ENCODE results near the gene PAXIP1. TPM values are rescaled to one million over a fixed set of nuclear protein-coding genes. Genes with fewer than 3 reads are reported as not detected.

PAXIP1 gene
- polyA plus RNA-seq, 4 donors, result 17.4 to 26.3 (median 22.9) TPM

DNA sequence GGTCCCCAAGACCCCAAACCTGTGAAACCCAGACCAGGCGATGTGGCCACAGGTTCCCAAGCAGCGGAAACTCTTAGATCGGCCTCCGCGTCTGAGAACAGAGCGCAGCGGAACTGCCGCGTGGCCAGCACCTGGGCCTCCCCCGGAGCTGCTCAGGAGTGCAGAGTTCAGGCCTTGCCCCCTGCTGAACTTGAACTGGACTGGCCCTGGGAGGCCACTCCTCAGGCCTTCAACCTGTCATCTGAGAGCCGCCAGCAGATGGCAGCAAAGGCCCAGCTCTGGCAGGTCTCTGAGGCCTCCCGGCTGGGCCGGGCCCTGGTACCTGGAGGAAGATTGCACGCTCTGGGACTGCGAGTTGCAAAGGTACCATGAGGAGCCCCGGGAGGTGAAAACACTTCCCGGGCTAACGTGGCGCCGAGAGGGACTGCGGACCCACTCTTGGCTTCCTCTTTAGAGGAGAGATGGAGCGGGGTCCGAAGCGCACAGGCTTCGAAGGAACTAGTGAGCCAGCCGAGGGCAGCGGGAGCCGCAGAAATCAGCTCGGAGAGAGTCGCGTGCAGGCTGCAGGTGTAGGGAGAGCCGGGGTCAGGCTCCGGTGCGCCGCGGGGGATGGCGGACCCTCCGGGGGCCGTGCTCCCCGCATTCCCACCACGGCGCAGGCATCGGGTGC lies 89.2 kb downstream of the PAXIP1 start:
- peak in 3 of 4 donors; percentile 64 to 73 (median 70) for DNase-seq (ENCODE audit: low read depth in 4 of 4, low spot score in 3 of 4)

DNA sequence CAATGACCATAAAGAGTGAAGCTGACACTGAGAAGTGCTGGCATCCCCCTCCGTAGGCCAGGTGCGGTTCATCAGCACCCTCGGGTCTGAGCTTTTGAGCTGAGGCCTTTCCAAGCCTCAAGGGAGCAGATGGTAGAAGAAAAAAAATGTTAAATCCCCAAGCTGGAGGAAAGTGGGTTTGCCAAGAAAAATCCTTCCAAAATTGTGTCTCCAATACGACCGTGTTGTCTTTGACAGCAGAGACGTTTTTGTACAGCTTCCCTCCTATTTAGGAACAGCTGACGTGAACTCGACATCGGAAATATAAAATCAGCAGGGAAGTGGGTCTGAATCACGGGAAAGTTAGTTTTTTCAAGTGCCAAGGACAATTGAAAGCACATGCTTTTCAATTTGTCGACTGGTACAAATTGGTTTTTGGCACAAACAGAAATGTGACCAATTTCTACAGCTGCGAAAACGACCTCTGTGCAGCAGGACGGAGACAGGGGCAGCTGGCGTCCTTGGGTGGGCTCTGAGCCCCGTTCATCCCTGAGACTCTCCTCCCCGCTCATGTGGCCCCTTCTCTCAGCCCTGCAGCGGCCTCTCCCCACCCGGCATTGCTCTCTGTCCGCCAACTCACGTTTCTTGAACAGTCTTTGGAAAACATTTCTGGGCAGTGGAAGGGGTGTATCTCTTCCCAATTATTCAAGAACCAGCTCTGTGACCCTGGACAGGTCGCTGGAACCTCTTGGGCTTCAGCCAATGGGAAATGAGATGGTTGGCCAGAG lies 89.9 kb downstream of the PAXIP1 start:
- no peak for DNase-seq (ENCODE audit: low read depth in 4 of 4, low spot score in 3 of 4)

DNA sequence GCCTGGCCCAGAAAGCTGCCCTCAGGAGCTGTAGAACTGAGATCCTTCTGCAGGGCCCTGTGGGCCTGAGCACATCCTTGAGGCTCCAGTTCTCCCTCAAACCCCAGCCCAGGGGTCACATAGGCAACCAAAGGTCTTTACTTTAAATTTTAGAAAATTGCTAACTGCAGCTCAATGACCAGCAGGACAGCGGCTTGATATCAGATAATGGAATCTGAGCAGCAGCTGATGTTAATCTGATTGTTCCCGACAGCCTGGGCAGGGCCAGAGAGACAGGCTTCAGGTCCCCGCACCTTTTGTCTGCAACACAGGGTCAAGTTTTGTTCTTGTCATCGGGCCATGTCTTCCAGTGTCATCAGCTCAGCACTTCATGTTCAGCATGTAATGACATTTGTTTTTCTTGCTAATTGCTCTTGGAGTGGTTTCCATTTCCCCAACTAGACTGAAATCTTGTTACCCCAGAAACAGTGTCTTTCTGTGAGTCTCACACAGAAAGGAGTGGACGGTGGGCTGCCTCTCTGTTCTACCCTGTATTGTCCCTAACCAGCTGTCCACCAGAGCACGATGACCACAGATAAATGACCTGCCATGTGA lies 91.0 kb downstream of the PAXIP1 start:
- no peak for DNase-seq (ENCODE audit: low read depth in 4 of 4, low spot score in 3 of 4)

DNA sequence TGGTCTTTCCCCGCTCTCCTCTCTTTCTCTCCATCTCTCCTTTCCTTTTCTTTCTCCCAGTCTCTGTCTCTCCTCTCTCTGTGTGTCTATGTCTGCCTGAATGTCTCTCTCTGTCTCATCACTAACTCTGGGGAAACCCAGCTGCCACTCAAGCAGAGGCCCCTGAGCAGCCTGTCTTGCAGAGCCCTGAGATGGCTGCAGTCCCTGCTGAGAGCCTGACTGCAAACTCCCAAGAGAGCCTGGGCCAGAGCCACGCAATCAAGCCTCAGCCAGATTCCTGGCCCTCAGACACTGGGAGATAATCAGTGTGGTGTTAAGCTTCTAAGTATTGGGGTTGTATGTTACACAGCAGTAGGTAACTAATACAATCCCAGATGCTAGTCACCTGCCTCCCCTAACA lies 91.5 kb downstream of the PAXIP1 start:
- no peak for DNase-seq (ENCODE audit: low read depth in 4 of 4, low spot score in 3 of 4)

DNA sequence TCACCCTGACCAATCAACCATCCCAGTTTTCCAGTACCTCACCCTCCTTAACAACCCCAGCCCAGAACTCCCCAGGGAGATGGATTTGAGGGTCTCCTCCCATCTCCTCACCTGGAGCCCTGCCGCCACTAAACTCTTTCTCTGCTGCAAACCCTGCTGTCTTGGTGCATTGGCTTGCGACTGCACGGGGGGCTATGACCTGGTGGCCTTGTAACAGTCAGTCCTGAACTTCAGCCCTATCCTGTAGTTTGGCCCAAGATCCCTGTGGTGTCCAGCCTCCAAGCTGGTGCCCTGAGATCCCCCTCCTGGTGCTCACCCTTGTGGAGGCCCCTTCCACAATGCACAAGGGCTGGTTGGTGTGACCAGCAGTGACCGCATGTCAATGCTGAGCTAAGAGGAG lies 91.9 kb downstream of the PAXIP1 start:
- DNase-seq (ENCODE audit: low read depth in 4 of 4, low spot score in 3 of 4), result no peak

DNA sequence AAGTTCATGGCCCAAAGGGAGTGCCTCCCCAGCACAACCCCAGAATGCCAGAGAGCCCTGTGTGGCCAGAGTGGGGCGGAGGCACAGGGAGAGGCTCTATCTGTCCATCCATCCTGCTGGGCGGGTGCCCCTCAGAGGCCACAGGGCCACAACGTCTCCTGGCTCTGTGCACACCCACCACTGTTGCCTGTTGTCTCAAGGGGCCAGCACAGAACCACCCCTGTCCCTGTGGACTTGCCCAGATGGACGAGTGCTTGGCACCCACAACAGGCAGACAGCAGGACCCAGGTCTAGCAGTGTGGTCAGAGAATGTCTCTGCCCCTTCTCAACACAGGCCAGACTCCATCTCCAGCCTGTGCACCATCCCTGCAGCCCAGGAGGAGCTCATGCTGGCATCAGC lies 92.8 kb downstream of the PAXIP1 start:
- no peak for DNase-seq (ENCODE audit: low read depth in 4 of 4, low spot score in 3 of 4)

DNA sequence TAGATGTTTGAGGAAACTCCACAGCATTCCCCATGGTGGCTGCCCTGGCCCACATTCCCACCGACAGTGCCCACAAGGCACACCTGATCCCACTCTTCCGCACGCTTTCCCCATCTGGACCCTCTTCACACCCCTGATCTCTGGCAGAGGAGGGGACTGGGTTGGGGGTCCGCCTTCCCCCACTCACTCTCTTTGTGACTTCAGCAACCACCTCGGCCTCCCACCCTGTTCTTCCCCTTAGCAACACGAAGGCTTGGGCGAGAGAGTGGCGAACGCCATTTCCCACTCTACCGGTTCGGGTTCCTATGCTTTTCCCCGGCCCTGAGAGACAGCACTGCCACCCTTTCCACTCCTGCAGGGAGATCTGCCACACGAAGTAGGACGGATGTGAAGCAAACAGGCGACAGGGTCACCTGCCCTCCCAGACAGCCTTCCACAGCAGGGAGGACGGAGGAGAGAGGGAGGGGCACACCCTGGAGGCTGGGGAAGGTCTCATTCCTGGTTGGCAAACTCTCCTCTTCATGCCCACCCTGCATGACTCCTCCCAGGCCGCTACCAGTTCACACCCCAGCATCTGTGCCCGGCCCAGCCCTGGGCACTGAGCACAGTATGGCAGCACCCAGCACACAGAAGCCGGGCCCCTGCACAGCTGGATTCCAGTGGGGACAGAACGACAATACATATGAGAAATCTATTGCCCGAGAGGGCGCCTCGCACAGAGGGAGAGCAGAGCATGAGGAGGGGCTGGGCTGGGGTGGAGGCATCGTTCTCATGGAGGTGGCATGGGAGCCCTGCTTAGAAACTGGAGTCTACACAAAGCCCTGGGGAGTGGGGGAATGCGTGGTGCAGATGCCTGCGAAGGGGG lies 93.5 kb downstream of the PAXIP1 start:
- DNase-seq (ENCODE audit: low read depth in 4 of 4, low spot score in 3 of 4), result no peak

DNA sequence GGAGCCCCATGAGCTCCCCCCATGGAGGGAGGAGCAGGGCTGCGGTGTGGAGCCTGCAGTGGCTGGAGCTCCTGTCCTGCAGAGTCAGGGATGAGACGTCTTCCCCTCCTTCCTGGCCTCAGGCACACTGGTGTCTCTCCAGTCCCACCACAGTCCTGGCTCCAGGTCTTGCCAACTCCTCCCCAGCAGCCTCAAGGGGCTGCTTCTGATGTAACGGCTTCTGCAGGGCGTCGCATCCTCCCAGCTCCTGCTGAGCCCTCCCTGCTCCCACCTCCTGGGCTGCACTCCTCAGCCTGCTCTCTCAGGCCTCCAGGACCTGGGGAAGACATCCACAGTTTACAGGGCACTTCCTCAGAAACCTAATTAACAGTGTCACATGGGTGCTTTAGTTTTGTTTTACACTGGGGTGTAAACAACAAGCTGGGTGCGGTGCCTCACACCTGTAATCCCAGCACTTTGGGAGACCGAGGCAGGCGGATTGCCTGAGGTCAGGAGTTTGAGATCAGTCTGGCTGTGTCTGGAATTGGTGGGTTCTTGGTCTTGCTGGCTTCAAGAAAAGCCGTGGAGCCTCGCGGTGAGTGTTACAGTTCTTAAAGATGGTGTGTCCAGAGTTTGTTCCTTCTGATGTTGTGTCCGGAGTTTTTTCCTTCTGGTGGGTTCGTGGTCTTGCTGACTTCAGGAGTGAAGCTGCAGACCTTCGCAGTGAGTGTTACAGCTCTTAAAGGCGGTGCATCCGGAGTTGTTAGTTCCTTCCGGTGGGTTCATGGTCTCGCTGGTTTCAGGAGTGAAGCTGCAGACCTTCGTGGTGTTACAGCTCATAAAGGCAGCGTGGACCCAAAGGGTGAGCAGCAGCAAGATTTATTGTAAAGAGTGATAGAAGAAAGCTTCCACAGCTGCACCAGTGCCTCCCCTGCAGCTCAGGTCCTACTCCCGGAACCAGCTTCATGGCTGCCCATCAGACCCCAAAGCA lies 95.0 kb downstream of the PAXIP1 start:
- no peak for DNase-seq (ENCODE audit: low read depth in 4 of 4, low spot score in 3 of 4)

DNA sequence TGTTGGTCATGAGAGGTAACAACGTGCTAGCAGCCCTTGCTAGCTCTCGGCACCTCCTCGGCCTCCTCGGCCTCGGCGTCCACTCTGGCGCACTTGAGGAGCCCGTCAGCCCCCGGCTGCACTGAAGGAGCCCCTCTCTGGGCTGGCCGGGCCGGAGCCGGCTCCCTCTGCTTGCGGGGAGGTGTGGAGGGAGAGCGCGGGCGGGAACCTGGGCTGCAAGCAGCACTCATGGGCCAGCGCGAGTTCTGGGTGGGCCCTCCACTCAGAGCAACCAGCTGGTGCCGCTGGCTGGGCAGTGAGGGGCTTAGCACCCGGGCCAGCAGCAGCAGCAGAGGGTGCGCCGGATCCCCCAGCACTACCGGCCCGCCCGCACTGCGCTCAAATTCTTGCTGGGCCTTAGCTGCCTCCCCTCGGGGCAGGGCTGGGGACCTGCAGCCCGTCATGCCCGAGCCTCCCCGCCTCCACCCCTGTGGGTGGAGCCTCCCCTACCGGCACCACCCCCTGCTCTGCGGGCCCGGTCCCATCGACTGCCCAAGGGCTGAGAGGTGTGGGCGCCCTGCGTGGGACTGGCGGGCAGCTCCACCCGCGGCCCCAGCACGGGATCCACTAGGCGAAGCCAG lies 96.1 kb downstream of the PAXIP1 start:
- no peak for DNase-seq (ENCODE audit: low read depth in 4 of 4, low spot score in 3 of 4)

DNA sequence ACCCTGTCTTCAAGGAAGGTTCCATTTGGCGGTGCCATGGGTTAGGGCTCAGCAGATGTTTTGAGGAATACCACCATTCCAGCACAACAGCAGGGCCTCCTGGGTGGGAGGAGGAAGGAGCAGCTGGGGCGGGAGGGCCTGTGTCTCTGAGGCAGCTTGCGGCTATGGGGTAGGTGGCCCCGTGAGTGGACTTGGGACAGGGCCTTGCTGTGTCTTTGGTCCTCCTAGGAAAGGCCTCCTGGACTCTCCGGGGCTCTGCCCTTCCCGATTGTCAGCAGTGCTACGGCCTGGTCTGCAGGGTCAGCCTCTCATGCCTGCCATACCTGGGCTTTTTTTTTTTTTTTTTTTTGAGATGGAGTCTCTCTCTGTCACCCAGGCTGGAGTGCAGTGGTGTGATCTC lies 96.7 kb downstream of the PAXIP1 start:
- DNase-seq (ENCODE audit: low read depth in 4 of 4, low spot score in 3 of 4), result no peak

DNA sequence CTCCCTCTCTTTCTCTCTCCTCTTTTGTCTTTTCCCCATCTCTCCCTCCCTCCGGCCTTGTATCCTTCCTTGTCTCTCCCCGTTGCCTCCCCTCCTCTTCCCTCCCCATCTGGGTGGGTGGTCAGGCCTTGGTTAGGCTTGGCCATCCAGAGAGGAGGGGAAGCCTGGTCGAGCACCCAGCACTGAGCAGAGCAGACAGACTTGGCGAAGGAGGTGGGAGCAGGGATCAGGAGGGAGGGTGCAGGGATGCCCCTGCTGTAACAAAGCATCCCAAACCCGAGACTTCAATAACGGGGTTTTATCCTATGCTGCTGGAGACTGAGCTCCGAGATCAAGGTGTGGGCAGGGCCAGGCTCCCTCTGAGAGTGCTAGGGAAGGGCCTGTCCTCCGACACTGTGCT lies 97.3 kb downstream of the PAXIP1 start:
- no peak for DNase-seq (ENCODE audit: low read depth in 4 of 4, low spot score in 3 of 4)

DNA sequence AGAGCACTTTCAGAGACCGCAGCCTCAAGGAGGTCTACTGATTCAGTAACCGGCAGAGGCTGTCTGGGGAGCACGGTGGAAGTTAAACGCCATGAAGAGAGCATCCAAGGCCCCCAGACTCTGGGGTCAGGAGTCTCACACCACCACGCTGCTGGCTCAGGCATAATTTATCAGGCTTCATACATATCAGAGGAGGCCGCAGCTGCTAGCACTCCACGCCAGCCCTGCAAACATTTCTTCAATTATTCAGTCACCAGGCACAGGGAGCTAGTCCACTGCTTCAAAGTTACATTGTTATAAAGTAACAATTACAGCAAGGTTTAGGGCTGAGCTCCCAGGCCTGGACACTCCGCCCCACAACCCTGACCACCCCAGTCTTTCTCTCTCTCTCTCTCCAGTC lies 97.8 kb downstream of the PAXIP1 start:
- no peak for DNase-seq (ENCODE audit: low read depth in 4 of 4, low spot score in 3 of 4)

DNA sequence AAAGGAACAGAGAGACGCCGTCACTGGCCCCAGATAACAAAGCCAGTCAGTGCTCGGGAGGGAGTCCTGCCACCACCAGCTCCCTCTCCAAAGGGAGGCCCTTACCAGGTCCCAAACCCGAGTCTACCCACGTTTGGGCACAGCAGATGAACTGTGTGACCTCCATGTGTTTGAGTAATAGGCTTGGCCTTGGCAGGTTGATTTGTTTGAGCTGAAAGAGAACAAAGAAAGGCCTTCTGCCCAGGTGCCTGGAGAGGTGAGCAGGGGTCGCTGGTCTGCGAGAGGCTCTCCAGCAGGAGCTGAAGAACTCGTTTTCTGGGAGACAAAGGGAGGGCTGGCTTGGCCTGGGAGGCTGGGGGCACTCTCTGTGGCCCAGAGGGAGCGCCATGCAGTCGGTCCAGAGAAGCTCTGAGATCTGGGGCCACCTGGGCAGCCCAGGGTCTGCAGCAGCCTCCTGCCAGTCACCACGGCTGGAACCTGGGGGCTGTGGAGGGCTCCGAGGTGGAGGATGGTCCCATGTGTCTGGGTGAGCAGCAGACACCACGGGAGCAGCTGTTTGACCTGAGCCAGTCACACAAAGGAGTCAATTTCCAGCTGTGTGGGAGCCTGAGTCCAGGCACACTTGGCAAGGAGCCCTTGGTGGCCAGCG lies 99.7 kb downstream of the PAXIP1 start:
- DNase-seq (ENCODE audit: low read depth in 4 of 4, low spot score in 3 of 4), result no peak

DNA sequence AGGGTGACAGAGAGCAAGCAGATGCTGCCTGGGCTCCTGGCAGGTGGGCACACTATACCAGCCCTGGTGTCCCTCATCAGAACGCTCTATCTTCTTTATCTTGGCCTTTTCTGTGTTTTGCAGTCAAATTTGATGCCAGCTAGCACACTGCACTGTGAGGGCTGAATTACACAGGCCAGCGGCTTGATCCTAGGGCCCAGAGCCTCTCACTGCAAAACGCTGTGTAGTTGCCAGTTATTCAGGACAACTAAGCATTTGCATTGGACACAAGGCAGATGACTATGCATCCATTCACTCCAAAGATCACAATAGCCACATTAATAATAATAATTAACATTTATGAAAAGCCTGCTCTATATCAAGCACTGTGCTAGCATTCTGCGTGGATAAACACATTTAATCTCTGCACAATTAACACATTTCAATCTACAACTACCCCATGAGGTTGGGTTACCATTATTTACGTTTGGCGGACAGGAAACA lies 100.3 kb downstream of the PAXIP1 start:
- DNase-seq (ENCODE audit: low read depth in 4 of 4, low spot score in 3 of 4), result no peak

DNA sequence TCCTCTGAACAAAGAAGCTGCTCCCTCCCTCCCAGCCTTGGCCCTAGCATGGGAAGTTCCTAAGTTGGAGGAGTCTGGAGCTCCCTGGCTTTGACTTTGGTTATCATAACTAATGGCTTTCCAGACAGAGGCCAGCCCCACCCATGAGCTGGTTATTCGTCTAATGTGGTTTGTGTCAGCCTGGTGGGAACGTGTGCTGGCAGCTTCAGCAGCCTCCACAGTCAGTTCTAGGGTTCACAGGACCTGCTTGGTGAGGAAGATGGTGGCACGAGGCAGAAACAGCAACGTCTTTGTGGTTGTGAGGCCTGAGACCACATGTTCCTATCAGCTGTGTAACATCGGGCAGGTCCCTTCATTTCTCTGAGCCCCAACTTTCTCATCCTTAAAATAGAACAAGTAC lies 103.1 kb downstream of the PAXIP1 start:
- no peak for DNase-seq (ENCODE audit: low read depth in 4 of 4, low spot score in 3 of 4)

DNA sequence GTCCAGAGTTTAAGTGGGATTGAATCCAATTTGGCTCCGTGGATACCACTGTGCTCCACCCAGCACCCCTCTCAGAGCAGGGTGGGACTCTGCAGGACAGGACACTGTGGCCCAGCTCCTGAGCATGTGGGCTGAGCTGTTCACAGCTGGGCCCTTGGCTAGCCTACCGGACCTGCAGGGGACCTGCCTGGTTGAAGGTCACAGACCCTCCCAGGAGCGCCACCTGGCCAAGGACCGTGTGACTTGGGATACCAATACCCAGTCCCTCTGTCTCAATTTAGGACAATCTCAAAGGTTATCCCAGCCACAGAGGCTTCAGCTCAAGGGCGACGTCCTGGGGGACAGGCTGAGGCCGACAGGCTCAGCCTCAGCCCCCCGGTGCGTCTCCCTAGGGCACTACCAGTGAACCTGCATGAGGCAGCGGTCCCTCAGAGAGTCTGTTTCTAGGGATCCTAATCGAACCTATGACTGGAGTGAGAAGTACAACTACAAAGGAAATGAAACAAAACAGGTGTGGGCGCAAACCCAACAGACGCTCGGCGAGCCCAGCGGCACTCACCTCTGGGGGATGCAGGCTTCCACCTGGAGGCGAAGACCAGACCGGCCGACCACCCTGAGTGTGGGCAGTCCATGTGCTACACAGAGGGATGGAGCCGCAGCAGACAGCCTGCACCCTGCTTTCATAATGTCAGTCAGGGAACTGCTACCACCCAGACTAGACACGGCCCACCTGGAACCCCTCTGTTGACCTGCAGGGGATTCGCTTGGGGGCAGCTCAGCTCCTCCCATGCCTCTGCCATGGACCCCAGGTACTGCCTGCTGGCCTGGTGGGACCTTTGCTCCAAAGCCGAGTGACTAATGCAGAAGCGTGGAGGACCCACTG lies 103.7 kb downstream of the PAXIP1 start:
- no peak for DNase-seq (ENCODE audit: low read depth in 4 of 4, low spot score in 3 of 4)

DNA sequence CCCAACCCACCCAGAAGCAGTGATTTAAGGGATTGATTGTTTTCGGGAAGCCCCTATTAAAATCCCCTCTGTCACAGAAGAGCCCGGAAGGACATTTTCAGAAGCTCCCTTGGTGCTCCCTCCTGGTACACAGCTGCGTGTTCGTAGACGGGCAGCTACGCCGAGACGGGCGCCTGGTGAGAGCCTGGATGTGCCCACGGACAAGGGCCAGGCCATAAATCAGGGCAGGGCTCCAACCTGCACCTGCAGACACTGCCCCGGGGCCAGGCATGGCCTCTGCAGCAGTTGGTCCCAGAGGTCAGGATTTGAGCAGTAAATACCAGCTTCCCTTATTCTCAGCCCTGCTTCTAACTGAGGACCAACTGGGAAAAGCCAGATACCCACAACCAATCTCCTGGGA lies 106.8 kb downstream of the PAXIP1 start:
- DNase-seq (ENCODE audit: low read depth in 4 of 4, low spot score in 3 of 4), result no peak

Data from left renal pelvis (tissue), 4 donors.